GM06990 (cell line): ENCODE results near the gene MEGF6.

Experiments
- DNase-seq: peaks from one replicate; pipeline ENCODE4 v3.0.0-alpha.2; 2011; ENCODE audit not compliant: insufficient read length; ENCODE audit errors: extremely low read depth
- H3K27me3 ChIP-seq: replicated peaks from 2 replicates; pipeline ENCODE4 v1.6.0; 2011; ENCODE audit warnings: low read length; ENCODE audit not compliant: control insufficient read depth, insufficient read depth
- H3K36me3 ChIP-seq: 2 replicates; pipeline ENCODE4 v1.5.1; 2011; ENCODE audit warnings: low read length; ENCODE audit not compliant: control insufficient read depth, insufficient read depth
- H3K4me3 ChIP-seq: replicated peaks from 2 replicates; pipeline ENCODE4 v1.5.1; 2011; ENCODE audit warnings: low read depth, mild to moderate bottlenecking, control low read depth, low read length
- TF ChIP-seq, protein P1 (sequence below): IDR thresholded peaks from 2 replicates; pipeline ENCODE4 v1.5.1; 2011; ENCODE audit warnings: low read length, control low read depth, mild to moderate bottlenecking, inconsistent platforms; ENCODE audit not compliant: insufficient read depth, poor library complexity, severe bottlenecking

The MEGF6 gene

DNA sequence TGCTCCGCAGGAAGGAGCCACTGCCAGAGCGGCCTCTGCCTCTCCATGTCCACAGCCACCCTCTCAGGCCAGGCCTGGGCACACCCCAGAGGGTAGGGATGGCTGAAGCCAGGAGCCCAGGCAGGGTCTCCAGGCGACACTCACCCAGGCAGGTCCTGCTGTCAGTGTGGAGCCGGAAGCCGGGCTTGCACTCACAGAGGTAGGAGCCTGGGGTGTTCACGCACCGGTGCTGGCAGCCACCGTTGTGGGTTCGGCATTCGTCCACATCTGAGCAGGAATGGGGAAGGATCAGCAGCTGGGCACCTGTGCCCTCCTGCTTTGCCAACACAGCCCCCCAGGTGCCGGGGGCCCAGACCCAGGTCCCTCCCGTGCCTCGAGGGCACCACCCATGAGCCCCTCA lies 87.3 kb downstream of the MEGF6 start:
- TF ChIP-seq, protein P1, sequence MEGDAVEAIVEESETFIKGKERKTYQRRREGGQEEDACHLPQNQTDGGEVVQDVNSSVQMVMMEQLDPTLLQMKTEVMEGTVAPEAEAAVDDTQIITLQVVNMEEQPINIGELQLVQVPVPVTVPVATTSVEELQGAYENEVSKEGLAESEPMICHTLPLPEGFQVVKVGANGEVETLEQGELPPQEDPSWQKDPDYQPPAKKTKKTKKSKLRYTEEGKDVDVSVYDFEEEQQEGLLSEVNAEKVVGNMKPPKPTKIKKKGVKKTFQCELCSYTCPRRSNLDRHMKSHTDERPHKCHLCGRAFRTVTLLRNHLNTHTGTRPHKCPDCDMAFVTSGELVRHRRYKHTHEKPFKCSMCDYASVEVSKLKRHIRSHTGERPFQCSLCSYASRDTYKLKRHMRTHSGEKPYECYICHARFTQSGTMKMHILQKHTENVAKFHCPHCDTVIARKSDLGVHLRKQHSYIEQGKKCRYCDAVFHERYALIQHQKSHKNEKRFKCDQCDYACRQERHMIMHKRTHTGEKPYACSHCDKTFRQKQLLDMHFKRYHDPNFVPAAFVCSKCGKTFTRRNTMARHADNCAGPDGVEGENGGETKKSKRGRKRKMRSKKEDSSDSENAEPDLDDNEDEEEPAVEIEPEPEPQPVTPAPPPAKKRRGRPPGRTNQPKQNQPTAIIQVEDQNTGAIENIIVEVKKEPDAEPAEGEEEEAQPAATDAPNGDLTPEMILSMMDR, result no peak
- no peak for DNase-seq
- Histone ChIP-seq H3K4me3 (no peak overlapping the region), H3K36me3 (no peaks in the 10 kb centered on the region), H3K27me3 (no peaks in the 10 kb centered on the region)

DNA sequence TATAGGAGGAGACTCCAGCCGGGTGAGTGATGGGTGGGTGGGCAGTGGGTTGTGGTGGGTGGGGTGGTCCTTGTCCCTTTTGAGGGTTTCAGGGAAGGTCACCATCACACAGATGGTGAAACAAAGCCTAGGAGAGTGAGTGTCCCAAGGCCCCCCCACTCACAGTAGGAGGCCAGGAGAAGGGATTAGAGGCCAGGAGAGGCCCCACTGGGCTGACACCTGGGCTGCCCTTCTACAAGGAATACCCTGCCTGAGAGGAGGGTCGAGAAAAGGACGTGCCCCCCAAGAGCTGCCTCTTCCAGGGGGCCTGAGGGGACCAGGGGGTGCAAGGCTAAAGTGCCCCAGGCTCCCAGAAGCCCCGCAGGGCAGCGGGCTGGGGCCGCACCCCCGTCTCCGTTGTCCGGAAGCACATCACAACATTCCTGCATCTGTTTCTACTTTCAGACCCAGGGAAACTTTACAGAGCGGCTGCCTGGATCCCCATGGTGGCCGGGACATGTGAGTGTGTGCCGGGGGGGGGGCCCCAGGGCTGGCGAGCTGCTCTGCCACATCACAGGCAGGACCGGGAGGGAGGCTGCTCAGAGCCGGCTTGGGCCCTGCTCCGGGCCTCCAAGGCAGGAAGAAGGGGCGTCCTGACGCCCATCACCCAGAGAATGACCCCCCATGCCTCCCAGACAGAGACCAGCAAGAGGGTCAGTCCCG lies 88.6 kb downstream of the MEGF6 start:
- Histone ChIP-seq H3K4me3 (no peak overlapping the region), H3K27me3 (no peaks in the 10 kb centered on the region), H3K36me3 (no peaks in the 10 kb centered on the region)
- TF ChIP-seq, protein P1, result no peak
- no peak for DNase-seq

DNA sequence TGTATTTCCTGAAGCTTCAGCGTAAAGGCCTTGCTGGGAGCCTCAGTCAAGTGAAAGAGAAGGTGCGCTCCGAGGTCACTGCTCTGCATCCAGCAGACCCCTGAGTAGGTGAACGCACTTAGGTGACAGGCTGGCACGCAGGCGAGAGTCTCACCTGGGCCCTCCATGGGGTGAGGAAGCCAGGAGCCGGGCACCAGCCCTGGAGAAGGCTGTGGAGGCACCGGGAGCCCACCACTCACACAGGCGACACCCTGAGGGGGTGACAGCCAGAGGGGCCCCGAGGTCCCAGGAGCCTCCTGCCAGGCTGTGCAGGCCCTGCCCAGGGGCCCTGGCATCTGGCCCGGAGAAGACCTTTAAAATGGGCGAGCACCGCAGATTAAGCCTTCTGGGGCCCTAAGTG lies 89.2 kb downstream of the MEGF6 start:
- H3K27me3 ChIP-seq, result no peaks in the 10 kb centered on the region
- H3K4me3 ChIP-seq, result no peak overlapping the region
- DNase-seq, result no peak
- no peaks in the 10 kb centered on the region for H3K36me3 ChIP-seq
- TF ChIP-seq, protein P1, result no peak

DNA sequence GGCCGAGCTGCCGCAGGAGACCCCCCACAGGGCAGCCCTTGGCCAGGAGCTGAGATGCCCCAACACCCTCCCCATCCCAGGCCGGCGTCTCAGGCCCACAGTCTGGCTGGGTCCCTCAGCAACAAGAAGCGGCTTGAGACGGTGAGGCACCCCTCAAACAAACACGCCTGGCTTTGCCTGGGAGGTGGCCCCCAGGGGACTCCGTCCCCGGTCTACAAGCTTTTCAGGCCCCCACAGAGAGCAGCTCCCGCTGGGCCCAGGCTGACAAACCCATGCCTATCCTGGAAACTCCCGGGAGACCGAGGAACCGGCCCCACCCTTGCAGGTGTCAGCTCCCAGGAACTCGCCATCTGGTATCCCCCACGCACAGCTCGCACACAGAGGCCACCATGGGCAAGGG lies 89.9 kb downstream of the MEGF6 start:
- no peaks in the 10 kb centered on the region for H3K36me3 ChIP-seq
- no peaks in the 10 kb centered on the region for H3K27me3 ChIP-seq
- no peak overlapping the region for H3K4me3 ChIP-seq
- DNase-seq, result no peak
- TF ChIP-seq, protein P1, result no peak

DNA sequence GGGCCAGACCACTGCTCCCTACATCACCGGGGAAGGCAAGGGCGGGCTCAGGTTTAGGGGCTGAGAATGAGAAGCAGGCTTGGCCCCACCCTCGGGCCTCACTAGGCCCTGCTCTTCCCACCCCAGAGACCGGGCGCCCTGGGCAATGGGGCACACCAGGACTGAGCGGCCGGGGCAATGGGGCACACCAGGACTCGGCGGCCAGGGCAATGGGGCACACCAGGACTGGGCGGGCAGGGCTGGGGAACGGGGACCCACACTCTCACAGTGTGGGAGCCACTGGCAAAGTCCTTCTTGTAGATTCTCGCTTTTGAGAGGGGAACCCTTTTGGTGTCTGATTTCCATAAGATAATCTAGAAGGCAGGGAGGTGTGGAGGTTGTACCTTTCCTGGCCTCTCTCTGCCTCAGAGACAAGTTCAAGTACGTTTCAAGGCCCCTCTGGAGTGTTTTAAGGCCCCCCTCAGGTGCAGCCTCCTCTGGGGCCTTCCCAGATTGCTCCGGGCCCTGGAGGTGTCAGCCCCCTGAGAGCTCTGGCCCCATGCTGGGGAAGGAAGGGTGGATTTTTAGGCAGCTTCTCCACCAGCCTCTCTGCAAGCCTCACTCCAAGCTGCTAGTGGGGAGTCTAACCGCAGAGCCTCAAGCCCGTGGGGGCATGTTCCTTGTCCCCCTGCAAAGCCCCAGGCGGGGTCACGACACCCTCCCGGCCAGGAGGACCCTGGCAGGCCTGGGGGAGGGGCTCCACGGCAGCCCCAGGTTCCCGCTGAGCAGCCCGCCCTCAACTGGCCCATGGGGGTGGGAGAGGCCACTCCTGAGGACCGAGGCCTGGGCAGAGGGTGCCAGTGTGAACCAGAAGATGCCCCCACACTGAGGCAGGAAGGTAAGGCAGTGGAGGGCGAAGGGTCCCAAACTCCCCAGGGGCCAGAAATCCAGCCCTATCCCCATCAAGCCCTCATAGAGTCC lies 90.6 kb downstream of the MEGF6 start:
- no peak for DNase-seq
- Histone ChIP-seq H3K36me3 (no peaks in the 10 kb centered on the region), H3K4me3 (no peak overlapping the region), H3K27me3 (no peaks in the 10 kb centered on the region)
- TF ChIP-seq, protein P1, result no peak
